ENCODE results near the gene PEX14. TPM values are rescaled to one million over a fixed set of nuclear protein-coding genes. Genes with fewer than 3 reads are reported as not detected.

PEX14 gene
- total RNA-seq, 1 experiment from 2014 or later: 27.3 TPM

DNA sequence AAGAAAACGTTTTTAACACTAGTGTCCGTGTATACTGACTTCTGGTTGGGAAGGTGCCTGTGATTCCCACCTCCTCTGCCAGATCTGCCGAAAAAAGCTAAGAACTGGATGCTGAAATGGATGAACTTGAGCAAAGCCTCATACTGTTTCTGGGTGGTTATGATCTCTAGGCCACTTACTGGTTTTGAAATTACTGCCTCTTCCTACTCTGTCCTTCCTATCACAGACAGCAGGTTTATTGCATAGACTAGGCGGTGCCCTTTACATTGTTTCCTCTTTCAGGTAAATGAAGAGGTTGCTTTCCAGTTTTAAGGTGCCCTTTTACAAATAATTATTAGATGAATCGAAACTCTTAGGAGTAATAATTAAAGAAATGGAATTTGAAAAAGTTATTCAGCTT is 27.5 kb downstream of the PEX14 start:
- no peak for ATAC-seq
- Mint-ChIP-seq H3K9me3 (no peaks in the 10 kb centered on the region), H3K4me1 (peaks cover under 1% of the 10 kb centered on the region), H3K36me3 (no peaks in the 10 kb centered on the region), H3K27me3 (ENCODE audit: low read depth) (no peaks in the 10 kb centered on the region), H3K4me3 (no peak overlapping the region), H3K27ac (peak overlapping the region; percentile 72)
- no peak for TF ChIP-seq ZNF281 (CRISPR knock-in tag; IDR thresholded peaks at IDR 0.05)
- no peak for TF ChIP-seq NR1H2 (CRISPR knock-in tag; IDR thresholded peaks at IDR 0.05)
- TF ChIP-seq EMX1 (CRISPR knock-in tag; IDR thresholded peaks at IDR 0.05): no peak
- no peak for TF ChIP-seq ELF4 (CRISPR knock-in tag; IDR thresholded peaks at IDR 0.05; ENCODE audit: low read depth)
- no peak for TF ChIP-seq ATF3 (CRISPR knock-in tag; conservative IDR thresholded peaks at IDR 0.05)
- TF ChIP-seq, protein P1, sequence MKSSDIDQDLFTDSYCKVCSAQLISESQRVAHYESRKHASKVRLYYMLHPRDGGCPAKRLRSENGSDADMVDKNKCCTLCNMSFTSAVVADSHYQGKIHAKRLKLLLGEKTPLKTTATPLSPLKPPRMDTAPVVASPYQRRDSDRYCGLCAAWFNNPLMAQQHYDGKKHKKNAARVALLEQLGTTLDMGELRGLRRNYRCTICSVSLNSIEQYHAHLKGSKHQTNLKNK (CRISPR knock-in tag; IDR thresholded peaks at IDR 0.05): no peak
- TF ChIP-seq ZBTB21 (CRISPR knock-in tag; IDR thresholded peaks at IDR 0.05; ENCODE audit: borderline replicate concordance): no peak
- no peak for TF ChIP-seq SOX15 (CRISPR knock-in tag; IDR thresholded peaks at IDR 0.05)
- TF ChIP-seq MXD4 (CRISPR knock-in tag; IDR thresholded peaks at IDR 0.05; ENCODE audit: borderline replicate concordance): no peak
- TF ChIP-seq STAT6 (CRISPR knock-in tag; conservative IDR thresholded peaks at IDR 0.05; ENCODE audit: low read depth): no peak
- TF ChIP-seq, protein P2, sequence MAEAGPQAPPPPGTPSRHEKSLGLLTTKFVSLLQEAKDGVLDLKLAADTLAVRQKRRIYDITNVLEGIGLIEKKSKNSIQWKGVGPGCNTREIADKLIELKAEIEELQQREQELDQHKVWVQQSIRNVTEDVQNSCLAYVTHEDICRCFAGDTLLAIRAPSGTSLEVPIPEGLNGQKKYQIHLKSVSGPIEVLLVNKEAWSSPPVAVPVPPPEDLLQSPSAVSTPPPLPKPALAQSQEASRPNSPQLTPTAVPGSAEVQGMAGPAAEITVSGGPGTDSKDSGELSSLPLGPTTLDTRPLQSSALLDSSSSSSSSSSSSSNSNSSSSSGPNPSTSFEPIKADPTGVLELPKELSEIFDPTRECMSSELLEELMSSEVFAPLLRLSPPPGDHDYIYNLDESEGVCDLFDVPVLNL (CRISPR knock-in tag; IDR thresholded peaks at IDR 0.05; ENCODE audit: borderline replicate concordance, low read depth): no peak
- no peak for TF ChIP-seq CREB1 (CRISPR knock-in tag; IDR thresholded peaks at IDR 0.05)
- TF ChIP-seq TCF7 (CRISPR knock-in tag; IDR thresholded peaks at IDR 0.05; ENCODE audit: low read depth): no peak
- no peak for TF ChIP-seq ATF2 (CRISPR knock-in tag; IDR thresholded peaks at IDR 0.05; ENCODE audit: borderline replicate concordance, low read depth)
- TF ChIP-seq NFE2L1 (CRISPR knock-in tag; IDR thresholded peaks at IDR 0.05): no peak
- POLR2A ChIA-PET: interaction anchor here (1.0 kb wide), 1 partner anchor 68 kb away, joined by 5 read pairs; no protein-coding TSS in a partner anchor
- DNase-seq (ENCODE audit: low spot score): no peak
- CTCF ChIA-PET: interaction anchor here (1.0 to 2.8 kb wide), 2 partner anchors 8 to 72 kb away, joined by 4 to 13 read pairs; partner anchors contain the start of gene CENPS

DNA sequence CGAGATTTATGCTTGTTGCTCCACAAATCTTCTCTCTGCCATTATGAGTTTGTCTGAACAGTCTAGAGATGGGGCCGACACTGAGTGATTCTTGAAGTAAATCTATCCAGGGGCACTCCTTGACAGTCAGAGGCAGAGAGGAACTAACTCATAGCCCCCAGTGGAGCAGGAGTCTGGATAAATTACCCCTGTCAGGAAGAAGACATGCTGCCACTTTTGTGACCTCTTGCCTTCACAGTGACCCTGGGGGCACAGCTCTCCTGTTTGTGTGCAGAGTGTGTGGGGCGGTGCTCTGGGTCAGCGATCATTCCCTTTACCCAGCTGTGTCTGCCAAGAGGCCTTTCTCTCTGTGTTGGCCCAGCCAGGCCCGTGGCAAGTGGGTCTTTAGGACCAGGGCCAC is 29.5 kb downstream of the PEX14 start:
- H3K4me1 Mint-ChIP-seq: peaks cover 18% of the 10 kb centered on the region
- DNase-seq (ENCODE audit: low spot score) (no peak), ATAC-seq (no peak)
- POLR2A ChIA-PET: no interaction called here
- H3K27ac Mint-ChIP-seq: peak overlapping the region; percentile 68
- no peak overlapping the region for H3K4me3 Mint-ChIP-seq
- CTCF ChIA-PET: interaction anchor here (2.8 kb wide), 1 partner anchor 10 kb away, joined by 13 read pairs; no protein-coding TSS in a partner anchor
- H3K36me3 Mint-ChIP-seq: no peaks in the 10 kb centered on the region
- H3K9me3 Mint-ChIP-seq: no peaks in the 10 kb centered on the region
- no peaks in the 10 kb centered on the region for H3K27me3 Mint-ChIP-seq (ENCODE audit: low read depth)
- no peak for TF ChIP-seq ZNF532 (CRISPR knock-in tag; IDR thresholded peaks at IDR 0.05; ENCODE audit: borderline replicate concordance)
- TF ChIP-seq, protein P3, sequence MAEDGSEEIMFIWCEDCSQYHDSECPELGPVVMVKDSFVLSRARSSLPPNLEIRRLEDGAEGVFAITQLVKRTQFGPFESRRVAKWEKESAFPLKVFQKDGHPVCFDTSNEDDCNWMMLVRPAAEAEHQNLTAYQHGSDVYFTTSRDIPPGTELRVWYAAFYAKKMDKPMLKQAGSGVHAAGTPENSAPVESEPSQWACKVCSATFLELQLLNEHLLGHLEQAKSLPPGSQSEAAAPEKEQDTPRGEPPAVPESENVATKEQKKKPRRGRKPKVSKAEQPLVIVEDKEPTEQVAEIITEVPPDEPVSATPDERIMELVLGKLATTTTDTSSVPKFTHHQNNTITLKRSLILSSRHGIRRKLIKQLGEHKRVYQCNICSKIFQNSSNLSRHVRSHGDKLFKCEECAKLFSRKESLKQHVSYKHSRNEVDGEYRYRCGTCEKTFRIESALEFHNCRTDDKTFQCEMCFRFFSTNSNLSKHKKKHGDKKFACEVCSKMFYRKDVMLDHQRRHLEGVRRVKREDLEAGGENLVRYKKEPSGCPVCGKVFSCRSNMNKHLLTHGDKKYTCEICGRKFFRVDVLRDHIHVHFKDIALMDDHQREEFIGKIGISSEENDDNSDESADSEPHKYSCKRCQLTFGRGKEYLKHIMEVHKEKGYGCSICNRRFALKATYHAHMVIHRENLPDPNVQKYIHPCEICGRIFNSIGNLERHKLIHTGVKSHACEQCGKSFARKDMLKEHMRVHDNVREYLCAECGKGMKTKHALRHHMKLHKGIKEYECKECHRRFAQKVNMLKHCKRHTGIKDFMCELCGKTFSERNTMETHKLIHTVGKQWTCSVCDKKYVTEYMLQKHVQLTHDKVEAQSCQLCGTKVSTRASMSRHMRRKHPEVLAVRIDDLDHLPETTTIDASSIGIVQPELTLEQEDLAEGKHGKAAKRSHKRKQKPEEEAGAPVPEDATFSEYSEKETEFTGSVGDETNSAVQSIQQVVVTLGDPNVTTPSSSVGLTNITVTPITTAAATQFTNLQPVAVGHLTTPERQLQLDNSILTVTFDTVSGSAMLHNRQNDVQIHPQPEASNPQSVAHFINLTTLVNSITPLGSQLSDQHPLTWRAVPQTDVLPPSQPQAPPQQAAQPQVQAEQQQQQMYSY (CRISPR knock-in tag; IDR thresholded peaks at IDR 0.05): no peak
- TF ChIP-seq SMAD4 (CRISPR knock-in tag; IDR thresholded peaks at IDR 0.05): no peak
- no peak for TF ChIP-seq ELF4 (CRISPR knock-in tag; IDR thresholded peaks at IDR 0.05; ENCODE audit: low read depth)

Measured in WTC11 (cell line).